Neural cell (in vitro differentiated cells): ENCODE results near the gene RAB3C. TPM values are rescaled to one million over a fixed set of nuclear protein-coding genes. Genes with fewer than 3 reads are reported as not detected.

Experiments used
- H2AFZ ChIP-seq: fragments of 200-600, 300-800 bp; sonication (generic), shearing (Covaris generic); 2 replicates; pipeline ENCODE4 v1.6.0; 2014; ENCODE audit warnings: low read depth, mild to moderate bottlenecking, antibody characterized with exemption, low read length, moderate library complexity
- H3F3A ChIP-seq: fragments of 200-600 bp; shearing (Covaris generic); 2 replicates; pipeline ENCODE4 v1.6.1; 2016; ENCODE audit warnings: mild to moderate bottlenecking, moderate library complexity, mixed read lengths, antibody characterized with exemption, low read length; ENCODE audit not compliant: insufficient read depth, poor library complexity, severe bottlenecking
- H3K27ac ChIP-seq: fragments of 200-600, 300-800 bp; sonication (generic), shearing (Covaris generic); 2 replicates; pipeline ENCODE4 v1.5.1; 2014; ENCODE audit warnings: mild to moderate bottlenecking, low read length, moderate library complexity
- H3K27me3 ChIP-seq: fragments of 300-800, 200-600 bp; sonication (generic), shearing (Covaris generic); 2 replicates; pipeline ENCODE4 v1.6.0; 2014; ENCODE audit warnings: mild to moderate bottlenecking, low read depth, low read length, moderate library complexity; ENCODE audit not compliant: insufficient read depth
- H3K36me3 ChIP-seq: fragments of 300-800, 200-600 bp; sonication (generic), shearing (Covaris generic); 2 replicates; pipeline ENCODE4 v1.5.1; 2014; ENCODE audit warnings: mild to moderate bottlenecking, antibody characterized with exemption, low read length, moderate library complexity; ENCODE audit not compliant: insufficient read depth
- H3K4me2 ChIP-seq: fragments of 300-800, 200-600 bp; sonication (generic), shearing (Covaris generic); 2 replicates; pipeline ENCODE4 v1.6.0; 2014; ENCODE audit warnings: mild to moderate bottlenecking, low read length
- H3K4me3 ChIP-seq: fragments of 300-800, 200-600 bp; sonication (generic), shearing (Covaris generic); 2 replicates; pipeline ENCODE4 v1.5.1; 2014; ENCODE audit warnings: mild to moderate bottlenecking, low read length, moderate library complexity
- H3K79me2 ChIP-seq: fragments of 200-600 bp; shearing (Covaris generic); replicated peaks from 2 replicates; pipeline ENCODE4 v1.6.0; 2014; ENCODE audit warnings: mild to moderate bottlenecking, low read length, moderate library complexity; ENCODE audit not compliant: insufficient read depth
- H3K9ac ChIP-seq: fragments of 300-800, 200-600 bp; sonication (generic), shearing (Covaris generic); 2 replicates; pipeline ENCODE4 v1.6.1; 2016; ENCODE audit warnings: mild to moderate bottlenecking, low read length, mixed read lengths
- H3K9me2 ChIP-seq: fragments of 200-600 bp; shearing (Covaris generic); 2 replicates; pipeline ENCODE4 v1.6.1; 2016; ENCODE audit warnings: mild to moderate bottlenecking, low read length, mixed read lengths; ENCODE audit not compliant: insufficient read depth
- H3K9me3 ChIP-seq: fragments of 200-600, 300-800 bp; sonication (generic), shearing (Covaris generic); 2 replicates; pipeline ENCODE4 v1.6.1; 2016; ENCODE audit warnings: mild to moderate bottlenecking, mixed run types, low read length, moderate library complexity, mixed read lengths
- H4K20me1 ChIP-seq: fragments of 200-600 bp; shearing (Covaris generic); 2 replicates; pipeline ENCODE4 v1.6.1; 2016; ENCODE audit warnings: mild to moderate bottlenecking, mixed run types; ENCODE audit not compliant: insufficient read depth
- EP300 ChIP-seq: fragments of 450-650 bp; conservative IDR thresholded peaks from 2 replicates; pipeline ENCODE4 v1.6.1; 2014; ENCODE audit warnings: antibody characterized with exemption, mild to moderate bottlenecking, moderate library complexity; ENCODE audit not compliant: poor library complexity, severe bottlenecking
- EZH2 ChIP-seq: fragments of 200-600, 300-800 bp; shearing (Covaris generic), sonication (generic); IDR thresholded peaks from 2 replicates; pipeline ENCODE4 v1.6.1; 2014; ENCODE audit warnings: antibody characterized with exemption, low read length, borderline replicate concordance, mild to moderate bottlenecking; ENCODE audit not compliant: insufficient read depth, poor library complexity, severe bottlenecking
- MXI1 ChIP-seq: fragments of 450-650 bp; conservative IDR thresholded peaks from 2 replicates; pipeline ENCODE4 v1.6.1; 2014; ENCODE audit warnings: antibody characterized with exemption, mild to moderate bottlenecking; ENCODE audit not compliant: poor library complexity, severe bottlenecking
- POLR2AphosphoS5 ChIP-seq: IDR thresholded peaks from 2 replicates; pipeline ENCODE4 v1.6.1; 2012
- RAD21 ChIP-seq: fragments of 450-650 bp; conservative IDR thresholded peaks from 2 replicates; pipeline ENCODE4 v1.6.1; 2014; ENCODE audit warnings: antibody characterized with exemption, mild to moderate bottlenecking, moderate library complexity
- SMC3 ChIP-seq: fragments of 450-650 bp; conservative IDR thresholded peaks from 2 replicates; pipeline ENCODE4 v1.6.1; 2014; ENCODE audit warnings: antibody characterized with exemption, mild to moderate bottlenecking, moderate library complexity; ENCODE audit not compliant: poor library complexity
- TAF1 ChIP-seq: IDR thresholded peaks from 2 replicates; pipeline ENCODE4 v1.6.1; 2012; ENCODE audit warnings: low read depth
- polyA plus RNA-seq: library from polyadenylated mRNA; depleted of rRNA; stranded (reverse); fragments of >200 nt; gene quantifications from 2 replicates; pipeline ENCODE4 v1.2.3, GENCODE V29; 2014
- TF ChIP-seq, protein P1 (sequence below): IDR thresholded peaks from 2 replicates; pipeline ENCODE4 v1.6.1; 2012; ENCODE audit warnings: borderline replicate concordance
- TF ChIP-seq, protein P2 (sequence below): fragments of 450-650 bp; IDR thresholded peaks from 2 replicates; pipeline ENCODE4 v1.5.1; 2014; ENCODE audit warnings: antibody characterized with exemption, mild to moderate bottlenecking, moderate library complexity; ENCODE audit not compliant: poor library complexity, severe bottlenecking

The RAB3C gene
- polyA plus RNA-seq, 1 donor from 2014 or later: 94.3 TPM

DNA sequence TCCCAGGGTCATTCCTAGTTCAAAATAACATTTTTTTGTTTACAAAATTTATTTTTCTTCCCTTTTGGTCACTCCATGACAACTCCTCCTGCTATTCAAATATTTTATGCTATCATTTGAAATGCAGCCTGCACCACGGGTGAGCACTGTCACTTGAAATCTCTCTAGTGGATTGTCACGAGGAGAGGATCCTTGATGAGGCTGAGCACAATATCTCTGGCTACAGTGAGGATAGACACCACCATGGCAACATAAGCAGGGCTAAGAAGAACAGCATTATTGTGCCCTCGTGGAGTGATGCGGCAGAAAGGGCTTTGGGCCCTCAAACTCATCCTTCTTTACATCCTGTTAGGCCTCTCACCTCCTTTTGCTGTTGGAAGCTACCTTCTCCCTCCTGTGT is 321.9 kb downstream of the RAB3C start:
- Histone ChIP-seq H3K9ac (no peak overlapping the region), H3K27ac (no peak overlapping the region), H3K9me3 (no peaks in the 10 kb centered on the region), H2AFZ (no peak overlapping the region), H3F3A (no peaks in the 10 kb centered on the region), H3K36me3 (no peaks in the 10 kb centered on the region), H3K27me3 (no peaks in the 10 kb centered on the region), H3K9me2 (no peaks in the 10 kb centered on the region), H3K4me2 (no peak overlapping the region), H3K4me3 (no peak overlapping the region), H4K20me1 (no peaks in the 10 kb centered on the region), H3K79me2 (no peaks in the 10 kb centered on the region)
- TF ChIP-seq MXI1: no peak
- TF ChIP-seq EZH2: no peak
- TF ChIP-seq, protein P1, sequence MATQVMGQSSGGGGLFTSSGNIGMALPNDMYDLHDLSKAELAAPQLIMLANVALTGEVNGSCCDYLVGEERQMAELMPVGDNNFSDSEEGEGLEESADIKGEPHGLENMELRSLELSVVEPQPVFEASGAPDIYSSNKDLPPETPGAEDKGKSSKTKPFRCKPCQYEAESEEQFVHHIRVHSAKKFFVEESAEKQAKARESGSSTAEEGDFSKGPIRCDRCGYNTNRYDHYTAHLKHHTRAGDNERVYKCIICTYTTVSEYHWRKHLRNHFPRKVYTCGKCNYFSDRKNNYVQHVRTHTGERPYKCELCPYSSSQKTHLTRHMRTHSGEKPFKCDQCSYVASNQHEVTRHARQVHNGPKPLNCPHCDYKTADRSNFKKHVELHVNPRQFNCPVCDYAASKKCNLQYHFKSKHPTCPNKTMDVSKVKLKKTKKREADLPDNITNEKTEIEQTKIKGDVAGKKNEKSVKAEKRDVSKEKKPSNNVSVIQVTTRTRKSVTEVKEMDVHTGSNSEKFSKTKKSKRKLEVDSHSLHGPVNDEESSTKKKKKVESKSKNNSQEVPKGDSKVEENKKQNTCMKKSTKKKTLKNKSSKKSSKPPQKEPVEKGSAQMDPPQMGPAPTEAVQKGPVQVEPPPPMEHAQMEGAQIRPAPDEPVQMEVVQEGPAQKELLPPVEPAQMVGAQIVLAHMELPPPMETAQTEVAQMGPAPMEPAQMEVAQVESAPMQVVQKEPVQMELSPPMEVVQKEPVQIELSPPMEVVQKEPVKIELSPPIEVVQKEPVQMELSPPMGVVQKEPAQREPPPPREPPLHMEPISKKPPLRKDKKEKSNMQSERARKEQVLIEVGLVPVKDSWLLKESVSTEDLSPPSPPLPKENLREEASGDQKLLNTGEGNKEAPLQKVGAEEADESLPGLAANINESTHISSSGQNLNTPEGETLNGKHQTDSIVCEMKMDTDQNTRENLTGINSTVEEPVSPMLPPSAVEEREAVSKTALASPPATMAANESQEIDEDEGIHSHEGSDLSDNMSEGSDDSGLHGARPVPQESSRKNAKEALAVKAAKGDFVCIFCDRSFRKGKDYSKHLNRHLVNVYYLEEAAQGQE: no peak
- TF ChIP-seq, protein P2, sequence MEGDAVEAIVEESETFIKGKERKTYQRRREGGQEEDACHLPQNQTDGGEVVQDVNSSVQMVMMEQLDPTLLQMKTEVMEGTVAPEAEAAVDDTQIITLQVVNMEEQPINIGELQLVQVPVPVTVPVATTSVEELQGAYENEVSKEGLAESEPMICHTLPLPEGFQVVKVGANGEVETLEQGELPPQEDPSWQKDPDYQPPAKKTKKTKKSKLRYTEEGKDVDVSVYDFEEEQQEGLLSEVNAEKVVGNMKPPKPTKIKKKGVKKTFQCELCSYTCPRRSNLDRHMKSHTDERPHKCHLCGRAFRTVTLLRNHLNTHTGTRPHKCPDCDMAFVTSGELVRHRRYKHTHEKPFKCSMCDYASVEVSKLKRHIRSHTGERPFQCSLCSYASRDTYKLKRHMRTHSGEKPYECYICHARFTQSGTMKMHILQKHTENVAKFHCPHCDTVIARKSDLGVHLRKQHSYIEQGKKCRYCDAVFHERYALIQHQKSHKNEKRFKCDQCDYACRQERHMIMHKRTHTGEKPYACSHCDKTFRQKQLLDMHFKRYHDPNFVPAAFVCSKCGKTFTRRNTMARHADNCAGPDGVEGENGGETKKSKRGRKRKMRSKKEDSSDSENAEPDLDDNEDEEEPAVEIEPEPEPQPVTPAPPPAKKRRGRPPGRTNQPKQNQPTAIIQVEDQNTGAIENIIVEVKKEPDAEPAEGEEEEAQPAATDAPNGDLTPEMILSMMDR: no peak
- TF ChIP-seq TAF1: no peak
- no peak for TF ChIP-seq EP300
- no peak for TF ChIP-seq SMC3
- no peak for TF ChIP-seq POLR2AphosphoS5
- no peak for TF ChIP-seq RAD21

DNA sequence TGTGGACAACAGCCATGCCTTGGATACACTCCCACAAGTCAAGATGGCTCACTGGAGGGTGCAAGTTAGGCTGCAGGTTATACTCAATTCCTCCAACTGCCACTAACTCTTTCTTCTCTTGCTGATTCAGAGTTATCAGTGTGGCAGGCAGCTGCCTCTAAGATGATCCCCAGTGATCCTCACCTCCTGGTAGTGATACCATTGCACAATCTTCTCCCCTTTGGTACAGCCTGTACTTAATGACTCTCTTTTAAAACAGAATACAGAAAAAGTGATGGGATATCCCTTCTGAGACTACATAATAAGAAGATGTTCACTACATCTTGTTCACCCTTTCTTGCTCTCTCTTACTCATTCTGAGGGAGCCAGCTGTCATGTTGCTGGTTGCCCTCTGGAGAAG is 323.1 kb downstream of the RAB3C start:
- Histone ChIP-seq H3F3A (no peaks in the 10 kb centered on the region), H3K27ac (no peak overlapping the region), H3K9me3 (no peaks in the 10 kb centered on the region), H3K36me3 (no peaks in the 10 kb centered on the region), H4K20me1 (no peaks in the 10 kb centered on the region), H2AFZ (no peak overlapping the region), H3K4me2 (no peak overlapping the region), H3K9me2 (no peaks in the 10 kb centered on the region), H3K4me3 (no peak overlapping the region), H3K27me3 (no peaks in the 10 kb centered on the region), H3K79me2 (no peaks in the 10 kb centered on the region), H3K9ac (no peak overlapping the region)
- TF ChIP-seq MXI1 (no peak), EZH2 (no peak), RAD21 (no peak), SMC3 (no peak), POLR2AphosphoS5 (no peak), EP300 (no peak), TAF1 (no peak)
- TF ChIP-seq, protein P2: no peak
- TF ChIP-seq, protein P1: no peak
